ENCODE results near the gene TFF3. TPM values are rescaled to one million over a fixed set of nuclear protein-coding genes. Genes with fewer than 3 reads are reported as not detected.

TFF3 gene
- total RNA-seq, 4 donors from 2014 or later: 2.5 to 24.4 (median 9.3) TPM

GRCh38 chr21:42348762-42349161 is 33.6 kb upstream of the TFF3 start:
- H3K4me1 ChIP-seq: no peaks in the 10 kb centered on the region
- DNase-seq (ENCODE audit: extremely low spot score): no peak
- H3K36me3 ChIP-seq: no peaks in the 10 kb centered on the region
- TF ChIP-seq EP300 (IDR thresholded peaks at IDR 0.05) (no peak), POLR2A (IDR thresholded peaks at IDR 0.05; ENCODE audit: low read depth) (no peak), POLR2AphosphoS5 (IDR thresholded peaks at IDR 0.05) (no peak), CTCF (IDR thresholded peaks at IDR 0.05) (no peak)
- intact Hi-C loops (cut with DNase I): no loop called here
- 100% methylated on average over 2 of the region's 2 CpGs for whole genome bisulfite sequencing
- no peaks in the 10 kb centered on the region for H3K9me3 ChIP-seq
- H3K4me3 ChIP-seq: no peak overlapping the region
- peaks cover 0 to 37% (median 0%) of the 10 kb centered on the region in 4 donors for H3K27me3 ChIP-seq
- no peak overlapping the region for H3K27ac ChIP-seq (replicated peaks in 1 of 4)

- WGBS: 88% methylated on average over 16 of the region's 30 CpGs
Observed at GRCh38 chr21:42347601-42348327, 32.6 kb upstream of the TFF3 start.

GRCh38 chr21:42346866-42347600 is 31.8 kb upstream of the TFF3 start:
- H3K27me3 ChIP-seq: peaks cover 0 to 35% (median 0%) of the 10 kb centered on the region in 4 donors
- no peak overlapping the region for H3K4me3 ChIP-seq
- 92% methylated on average over 28 of the region's 30 CpGs for WGBS
- no peaks in the 10 kb centered on the region for H3K36me3 ChIP-seq
- no peak for DNase-seq (ENCODE audit: extremely low spot score)
- intact Hi-C loops (cut with DNase I): no loop called here
- H3K9me3 ChIP-seq: no peaks in the 10 kb centered on the region
- no peaks in the 10 kb centered on the region for H3K4me1 ChIP-seq
- no peak overlapping the region for H3K27ac ChIP-seq (replicated peaks in 1 of 4)
- TF ChIP-seq POLR2A (IDR thresholded peaks at IDR 0.05; ENCODE audit: low read depth) (no peak), CTCF (IDR thresholded peaks at IDR 0.05) (no peak), EP300 (IDR thresholded peaks at IDR 0.05) (no peak)

More at GRCh38 chr21:42347601-42348327, 32.6 kb upstream of the TFF3 start:
- no peaks in the 10 kb centered on the region for H3K36me3 ChIP-seq
- no peaks in the 10 kb centered on the region for H3K4me1 ChIP-seq
- H3K27ac ChIP-seq (replicated peaks in 1 of 4): no peak overlapping the region
- H3K9me3 ChIP-seq: no peaks in the 10 kb centered on the region
- H3K27me3 ChIP-seq: peaks cover 0 to 35% (median 0%) of the 10 kb centered on the region in 4 donors
- H3K4me3 ChIP-seq: no peak overlapping the region
- no peak for DNase-seq (ENCODE audit: extremely low spot score)
- no peak for TF ChIP-seq POLR2A (IDR thresholded peaks at IDR 0.05; ENCODE audit: low read depth)
- TF ChIP-seq CTCF (IDR thresholded peaks at IDR 0.05): no peak
- no peak for TF ChIP-seq POLR2AphosphoS5 (IDR thresholded peaks at IDR 0.05)
- TF ChIP-seq EP300 (IDR thresholded peaks at IDR 0.05): no peak
- intact Hi-C loops (cut with DNase I): no loop called here

- WGBS: 89% methylated on average over 9 of the region's 9 CpGs
- H3K4me3 ChIP-seq: no peak overlapping the region
- no peaks in the 10 kb centered on the region for H3K36me3 ChIP-seq
- no peak overlapping the region for H3K27ac ChIP-seq (replicated peaks in 1 of 4)
- intact Hi-C loops (cut with DNase I): no loop called here
- DNase-seq (ENCODE audit: extremely low spot score): no peak
- no peak for TF ChIP-seq EP300 (IDR thresholded peaks at IDR 0.05)
- no peak for TF ChIP-seq CTCF (IDR thresholded peaks at IDR 0.05)
- TF ChIP-seq POLR2A (IDR thresholded peaks at IDR 0.05; ENCODE audit: low read depth): no peak
- TF ChIP-seq POLR2AphosphoS5 (IDR thresholded peaks at IDR 0.05): no peak
- peaks cover 0 to 35% (median 0%) of the 10 kb centered on the region in 4 donors for H3K27me3 ChIP-seq
- H3K9me3 ChIP-seq: no peaks in the 10 kb centered on the region
- H3K4me1 ChIP-seq: no peaks in the 10 kb centered on the region
Observed at GRCh38 chr21:42346441-42346840, 31.2 kb upstream of the TFF3 start.
